CD8-positive, alpha-beta memory T cell (primary cell): ENCODE results near the gene PDE8A. TPM values are rescaled to one million over a fixed set of nuclear protein-coding genes. Genes with fewer than 3 reads are reported as not detected.

Experiments
- CTCF ChIA-PET: fragments of 350-600 bp; sonication (Branson Sonifier 250); formaldehyde crosslinking; loops from one replicate; lab custom pipeline; 2021; ENCODE audit warnings: antibody characterized with exemption; lab: Charles Lee
- POLR2A ChIA-PET: fragments of 350-600 bp; sonication (Branson Sonifier 250); formaldehyde crosslinking; loops from one replicate; lab custom pipeline; 2021; ENCODE audit warnings: antibody characterized with exemption; lab: Charles Lee
- DNase-seq, 5 donors: peaks; one replicate each; pipeline versions ENCODE4 v3.0.0 to v3.0.0-alpha.2; 2020 to 2022; ENCODE audit warnings: mixed read lengths in 1 of 5
- H3K27ac ChIP-seq: one replicate; pipeline ENCODE4 v1.7.0; 2013; ENCODE audit warnings: low read depth, mild to moderate bottlenecking, low read length, moderate library complexity
- H3K27me3 ChIP-seq: 2 replicates; pipeline ENCODE4 v1.7.0; 2013; ENCODE audit warnings: low read length, mild to moderate bottlenecking; ENCODE audit not compliant: insufficient read depth, poor library complexity, severe bottlenecking
- H3K36me3 ChIP-seq: 2 replicates; pipeline ENCODE4 v1.7.0; 2013; ENCODE audit warnings: mild to moderate bottlenecking, low read length, moderate library complexity; ENCODE audit not compliant: insufficient read depth
- H3K4me1 ChIP-seq: 2 replicates; pipeline ENCODE4 v1.7.0; 2013; ENCODE audit warnings: mild to moderate bottlenecking, low read length, moderate library complexity; ENCODE audit not compliant: insufficient read depth
- H3K4me3 ChIP-seq: 2 replicates; pipeline ENCODE4 v1.7.0; 2013; ENCODE audit warnings: mild to moderate bottlenecking, low read length
- H3K9me3 ChIP-seq: 2 replicates; pipeline ENCODE4 v1.7.0; 2013; ENCODE audit warnings: mild to moderate bottlenecking, low read length
- H3K27ac Mint-ChIP-seq, 8 donors: one replicate each; pipeline ENCODE4 v1.8.0; 2020 to 2021; ENCODE audit warnings: mixed read lengths in 8 of 8, mild to moderate bottlenecking in 6 of 8, inconsistent platforms in 3 of 8, moderate library complexity in 3 of 8
- H3K27me3 Mint-ChIP-seq, 2 donors: one replicate each; pipeline ENCODE4 v1.8.0; 2020 to 2021; ENCODE audit warnings: mixed read lengths in 2 of 2, mild to moderate bottlenecking in 1 of 2, moderate library complexity in 1 of 2
- H3K36me3 Mint-ChIP-seq, 3 donors: one replicate each; pipeline ENCODE4 v1.8.0; 2020 to 2021; ENCODE audit warnings: mixed read lengths in 3 of 3, inconsistent platforms in 1 of 3, mild to moderate bottlenecking in 1 of 3
- H3K4me1 Mint-ChIP-seq, 3 donors: one replicate each; pipeline ENCODE4 v1.8.0; 2020 to 2021; ENCODE audit warnings: mixed read lengths in 3 of 3, inconsistent platforms in 1 of 3, mild to moderate bottlenecking in 1 of 3
- H3K4me3 Mint-ChIP-seq, 7 donors: one replicate each; pipeline ENCODE4 v1.8.0; 2020 to 2021; ENCODE audit warnings: mixed read lengths in 7 of 7, mild to moderate bottlenecking in 6 of 7, moderate library complexity in 4 of 7, inconsistent platforms in 2 of 7
- H3K9me3 Mint-ChIP-seq, 5 donors: one replicate each; pipeline ENCODE4 v1.8.0; 2020 to 2022; ENCODE audit warnings: mixed read lengths in 5 of 5, mild to moderate bottlenecking in 3 of 5, moderate library complexity in 2 of 5, inconsistent platforms in 1 of 5
- polyA plus RNA-seq: library from polyadenylated mRNA; unstranded; fragments of 300-500 nt; fragmentation: Illumina TruSeq; gene quantifications from one replicate; pipeline ENCODE4 v1.2.3, GENCODE V29; 2021
- total RNA-seq, 2 experiments: library from RNA; stranded (reverse); gene quantifications; one replicate each; pipeline ENCODE4 v1.2.3, GENCODE V29; 2021

The PDE8A gene
- total and polyA plus RNA-seq, 3 experiments from 2014 or later = 4.4 to 17.6 (median 14.3) TPM

- H3K27ac Mint-ChIP-seq = no peak overlapping the region
- no peak overlapping the region for H3K4me3 Mint-ChIP-seq
- H3K36me3 ChIP-seq = peaks cover 16% of the 10 kb centered on the region
- no peaks in the 10 kb centered on the region for H3K4me1 ChIP-seq
- H3K27me3 Mint-ChIP-seq = no peaks in the 10 kb centered on the region
- no peaks in the 10 kb centered on the region for H3K27me3 ChIP-seq
- no peak overlapping the region for H3K4me3 ChIP-seq
- no peaks in the 10 kb centered on the region for H3K9me3 ChIP-seq
- ChIA-PET CTCF (no interaction called here), POLR2A (no interaction called here)
- H3K4me1 Mint-ChIP-seq = peaks cover 0 to 1% (median 0%) of the 10 kb centered on the region in 3 donors
- no peak for DNase-seq
- peaks cover 9 to 51% (median 20%) of the 10 kb centered on the region in 3 donors for H3K36me3 Mint-ChIP-seq
- no peaks in the 10 kb centered on the region for H3K9me3 Mint-ChIP-seq
- no peak overlapping the region for H3K27ac ChIP-seq
These were observed 131.3 kb downstream of the PDE8A start for GRCh38 chr15:85112997-85113396.

- no peak overlapping the region for H3K4me3 ChIP-seq
- H3K36me3 Mint-ChIP-seq = peaks cover 13 to 55% (median 22%) of the 10 kb centered on the region in 3 donors
- no peak overlapping the region for H3K4me3 Mint-ChIP-seq
- no peaks in the 10 kb centered on the region for H3K27me3 ChIP-seq
- ChIA-PET POLR2A (no interaction called here), CTCF (no interaction called here)
- peaks cover 17% of the 10 kb centered on the region for H3K36me3 ChIP-seq
- peaks cover 0 to 1% (median 0%) of the 10 kb centered on the region in 3 donors for H3K4me1 Mint-ChIP-seq
- no peaks in the 10 kb centered on the region for H3K9me3 Mint-ChIP-seq
- no peaks in the 10 kb centered on the region for H3K9me3 ChIP-seq
- no peak for DNase-seq
- H3K4me1 ChIP-seq = no peaks in the 10 kb centered on the region
- no peak overlapping the region for H3K27ac ChIP-seq
- no peak overlapping the region for H3K27ac Mint-ChIP-seq
- H3K27me3 Mint-ChIP-seq = no peaks in the 10 kb centered on the region
These were observed 133.2 kb downstream of the PDE8A start for GRCh38 chr15:85114886-85115285.

- no peak for DNase-seq
- peaks cover 0 to 1% (median 0%) of the 10 kb centered on the region in 3 donors for H3K4me1 Mint-ChIP-seq
- no peaks in the 10 kb centered on the region for H3K27me3 Mint-ChIP-seq
- H3K9me3 Mint-ChIP-seq = no peaks in the 10 kb centered on the region
- ChIA-PET POLR2A (no interaction called here), CTCF (no interaction called here)
- peaks cover 13 to 60% (median 26%) of the 10 kb centered on the region in 3 donors for H3K36me3 Mint-ChIP-seq
- peak overlapping the region in 1 of 8 donors; percentile 59 for H3K27ac Mint-ChIP-seq
- Histone ChIP-seq H3K36me3 (peaks cover 17% of the 10 kb centered on the region), H3K4me1 (no peaks in the 10 kb centered on the region), H3K9me3 (no peaks in the 10 kb centered on the region), H3K27ac (no peak overlapping the region), H3K27me3 (no peaks in the 10 kb centered on the region), H3K4me3 (no peak overlapping the region)
- no peak overlapping the region for H3K4me3 Mint-ChIP-seq
These were observed 134.4 kb downstream of the PDE8A start for GRCh38 chr15:85116066-85116465.

GRCh38 chr15:85116494-85116893, 134.8 kb downstream of the PDE8A start:
- H3K9me3 ChIP-seq = no peaks in the 10 kb centered on the region
- Mint-ChIP-seq H3K27ac (no peak overlapping the region), H3K27me3 (no peaks in the 10 kb centered on the region), H3K4me1 (peaks cover 0 to 1% (median 0%) of the 10 kb centered on the region in 3 donors), H3K4me3 (no peak overlapping the region), H3K36me3 (peaks cover 14 to 61% (median 24%) of the 10 kb centered on the region in 3 donors), H3K9me3 (no peaks in the 10 kb centered on the region)
- H3K27ac ChIP-seq = no peak overlapping the region
- no peaks in the 10 kb centered on the region for H3K4me1 ChIP-seq
- ChIA-PET CTCF (no interaction called here), POLR2A (no interaction called here)
- DNase-seq = no peak
- H3K4me3 ChIP-seq = no peak overlapping the region
- H3K27me3 ChIP-seq = no peaks in the 10 kb centered on the region
- H3K36me3 ChIP-seq = peaks cover 17% of the 10 kb centered on the region

GRCh38 chr15:85116925-85117646, 135.4 kb downstream of the PDE8A start:
- ChIA-PET CTCF (no interaction called here), POLR2A (no interaction called here)
- H3K36me3 ChIP-seq = peaks cover 17% of the 10 kb centered on the region
- H3K4me3 Mint-ChIP-seq = no peak overlapping the region
- H3K9me3 ChIP-seq = no peaks in the 10 kb centered on the region
- H3K36me3 Mint-ChIP-seq = peaks cover 18 to 64% (median 24%) of the 10 kb centered on the region in 3 donors
- H3K27me3 ChIP-seq = no peaks in the 10 kb centered on the region
- H3K27ac ChIP-seq = no peak overlapping the region
- peak overlapping the region in 1 of 8 donors; percentile 3 for H3K27ac Mint-ChIP-seq
- H3K4me3 ChIP-seq = no peak overlapping the region
- no peaks in the 10 kb centered on the region for H3K9me3 Mint-ChIP-seq
- no peaks in the 10 kb centered on the region for H3K4me1 ChIP-seq
- peaks cover 0 to 1% (median 0%) of the 10 kb centered on the region in 3 donors for H3K4me1 Mint-ChIP-seq
- DNase-seq = no peak
- no peaks in the 10 kb centered on the region for H3K27me3 Mint-ChIP-seq

- H3K4me3 ChIP-seq = no peak overlapping the region
- Mint-ChIP-seq H3K9me3 (no peaks in the 10 kb centered on the region), H3K27ac (peak overlapping the region in 1 of 8 donors; percentile 62), H3K4me3 (no peak overlapping the region), H3K4me1 (peaks cover 0 to 1% (median 0%) of the 10 kb centered on the region in 3 donors), H3K36me3 (peaks cover 23 to 67% (median 24%) of the 10 kb centered on the region in 3 donors), H3K27me3 (no peaks in the 10 kb centered on the region)
- no peaks in the 10 kb centered on the region for H3K9me3 ChIP-seq
- DNase-seq = no peak
- ChIA-PET POLR2A (no interaction called here), CTCF (no interaction called here)
- H3K27me3 ChIP-seq = no peaks in the 10 kb centered on the region
- no peak overlapping the region for H3K27ac ChIP-seq
- H3K36me3 ChIP-seq = peaks cover 17% of the 10 kb centered on the region
- no peaks in the 10 kb centered on the region for H3K4me1 ChIP-seq
These were observed 136.5 kb downstream of the PDE8A start for GRCh38 chr15:85118173-85118572.

- no peaks in the 10 kb centered on the region for H3K9me3 ChIP-seq
- H3K27me3 Mint-ChIP-seq = no peaks in the 10 kb centered on the region
- H3K27ac ChIP-seq = no peak overlapping the region
- peaks cover 0 to 1% (median 0%) of the 10 kb centered on the region in 3 donors for H3K4me1 Mint-ChIP-seq
- peaks cover 24 to 66% (median 25%) of the 10 kb centered on the region in 3 donors for H3K36me3 Mint-ChIP-seq
- no peaks in the 10 kb centered on the region for H3K4me1 ChIP-seq
- DNase-seq = no peak
- peaks cover 17% of the 10 kb centered on the region for H3K36me3 ChIP-seq
- ChIA-PET CTCF (no interaction called here), POLR2A (no interaction called here)
- no peak overlapping the region for H3K4me3 Mint-ChIP-seq
- peak overlapping the region in 2 of 8 donors; percentile 62 to 83 for H3K27ac Mint-ChIP-seq
- no peaks in the 10 kb centered on the region for H3K9me3 Mint-ChIP-seq
- H3K4me3 ChIP-seq = no peak overlapping the region
- H3K27me3 ChIP-seq = no peaks in the 10 kb centered on the region
These were observed 136.9 kb downstream of the PDE8A start for GRCh38 chr15:85118581-85118980.

- H3K9me3 ChIP-seq = no peaks in the 10 kb centered on the region
- ChIA-PET POLR2A (no interaction called here), CTCF (no interaction called here)
- H3K36me3 ChIP-seq = peaks cover 15% of the 10 kb centered on the region
- no peaks in the 10 kb centered on the region for H3K27me3 ChIP-seq
- Mint-ChIP-seq H3K27me3 (no peaks in the 10 kb centered on the region), H3K4me3 (no peak overlapping the region), H3K4me1 (no peaks in the 10 kb centered on the region), H3K27ac (no peak overlapping the region), H3K36me3 (peaks cover 31 to 64% (median 37%) of the 10 kb centered on the region in 3 donors), H3K9me3 (no peaks in the 10 kb centered on the region)
- peak overlapping the region; percentile 12 for H3K27ac ChIP-seq
- DNase-seq = no peak
- no peaks in the 10 kb centered on the region for H3K4me1 ChIP-seq
- H3K4me3 ChIP-seq = no peak overlapping the region
These were observed 138.9 kb downstream of the PDE8A start for GRCh38 chr15:85120351-85121113.
